Measurements from ENCODE around the gene PAPSS1.

DNA sequence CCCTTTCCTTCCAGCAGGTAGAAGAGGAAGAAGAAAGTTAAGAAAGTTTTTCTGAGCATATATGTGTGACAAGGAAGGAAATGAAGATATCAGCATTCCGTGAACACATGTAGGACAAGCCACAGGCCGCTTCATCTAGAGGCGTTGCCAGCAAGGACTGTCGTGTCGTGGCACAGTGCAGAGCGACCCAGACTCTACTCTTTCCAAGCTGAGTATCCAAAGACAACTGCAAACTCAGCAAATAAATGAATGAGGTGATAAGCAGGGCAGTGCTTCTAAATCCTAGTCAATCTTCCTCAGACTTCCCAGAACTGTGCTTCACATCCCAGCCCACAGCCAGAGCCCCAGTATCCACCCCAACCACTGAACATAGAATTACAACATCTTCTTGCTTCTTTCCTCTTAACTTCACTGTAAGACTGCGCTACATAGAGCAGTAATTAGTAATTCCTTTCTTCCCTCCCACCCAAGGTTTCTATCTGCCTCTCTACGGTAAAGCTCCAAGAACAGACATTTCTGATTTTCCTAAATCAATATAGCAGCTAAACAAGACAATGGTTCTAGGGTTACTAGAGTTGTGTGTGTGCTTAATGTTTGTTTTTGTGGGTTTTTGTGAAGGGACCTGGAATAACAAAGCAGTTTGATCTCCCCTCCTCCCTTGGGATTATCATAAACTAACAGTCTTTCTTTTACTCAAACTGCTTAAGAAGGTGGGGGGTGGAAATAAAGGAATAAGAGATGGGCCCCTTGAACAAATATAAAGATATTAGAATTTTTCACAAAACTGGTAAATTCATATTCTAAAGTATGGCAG, 71.6 kb downstream of the PAPSS1 start:
- TF ChIP-seq POLR2AphosphoS5 (IDR thresholded peaks at IDR 0.05) = no peak
- TF ChIP-seq, protein P1, sequence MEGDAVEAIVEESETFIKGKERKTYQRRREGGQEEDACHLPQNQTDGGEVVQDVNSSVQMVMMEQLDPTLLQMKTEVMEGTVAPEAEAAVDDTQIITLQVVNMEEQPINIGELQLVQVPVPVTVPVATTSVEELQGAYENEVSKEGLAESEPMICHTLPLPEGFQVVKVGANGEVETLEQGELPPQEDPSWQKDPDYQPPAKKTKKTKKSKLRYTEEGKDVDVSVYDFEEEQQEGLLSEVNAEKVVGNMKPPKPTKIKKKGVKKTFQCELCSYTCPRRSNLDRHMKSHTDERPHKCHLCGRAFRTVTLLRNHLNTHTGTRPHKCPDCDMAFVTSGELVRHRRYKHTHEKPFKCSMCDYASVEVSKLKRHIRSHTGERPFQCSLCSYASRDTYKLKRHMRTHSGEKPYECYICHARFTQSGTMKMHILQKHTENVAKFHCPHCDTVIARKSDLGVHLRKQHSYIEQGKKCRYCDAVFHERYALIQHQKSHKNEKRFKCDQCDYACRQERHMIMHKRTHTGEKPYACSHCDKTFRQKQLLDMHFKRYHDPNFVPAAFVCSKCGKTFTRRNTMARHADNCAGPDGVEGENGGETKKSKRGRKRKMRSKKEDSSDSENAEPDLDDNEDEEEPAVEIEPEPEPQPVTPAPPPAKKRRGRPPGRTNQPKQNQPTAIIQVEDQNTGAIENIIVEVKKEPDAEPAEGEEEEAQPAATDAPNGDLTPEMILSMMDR (IDR thresholded peaks at IDR 0.05) = no peak
- TF ChIP-seq EP300 (IDR thresholded peaks at IDR 0.05) = no peak
